Neural cell (in vitro differentiated cells): ENCODE data around the gene LMNB1. TPM values are rescaled to one million over a fixed set of nuclear protein-coding genes. Genes with fewer than 3 reads are reported as not detected.

Experiments
- H2AFZ ChIP-seq: fragments of 200-600, 300-800 bp; sonication (generic), shearing (Covaris generic); 2 replicates; pipeline ENCODE4 v1.6.0; 2014; ENCODE audit warnings: low read depth, mild to moderate bottlenecking, antibody characterized with exemption, low read length, moderate library complexity
- H3F3A ChIP-seq: fragments of 200-600 bp; shearing (Covaris generic); 2 replicates; pipeline ENCODE4 v1.6.1; 2016; ENCODE audit warnings: mild to moderate bottlenecking, moderate library complexity, mixed read lengths, antibody characterized with exemption, low read length; ENCODE audit not compliant: insufficient read depth, poor library complexity, severe bottlenecking
- H3K27ac ChIP-seq: fragments of 200-600, 300-800 bp; sonication (generic), shearing (Covaris generic); 2 replicates; pipeline ENCODE4 v1.5.1; 2014; ENCODE audit warnings: mild to moderate bottlenecking, low read length, moderate library complexity
- H3K27me3 ChIP-seq: fragments of 300-800, 200-600 bp; sonication (generic), shearing (Covaris generic); 2 replicates; pipeline ENCODE4 v1.6.0; 2014; ENCODE audit warnings: mild to moderate bottlenecking, low read depth, low read length, moderate library complexity; ENCODE audit not compliant: insufficient read depth
- H3K36me3 ChIP-seq: fragments of 300-800, 200-600 bp; sonication (generic), shearing (Covaris generic); 2 replicates; pipeline ENCODE4 v1.5.1; 2014; ENCODE audit warnings: mild to moderate bottlenecking, antibody characterized with exemption, low read length, moderate library complexity; ENCODE audit not compliant: insufficient read depth
- H3K4me2 ChIP-seq: fragments of 300-800, 200-600 bp; sonication (generic), shearing (Covaris generic); 2 replicates; pipeline ENCODE4 v1.6.0; 2014; ENCODE audit warnings: mild to moderate bottlenecking, low read length
- H3K4me3 ChIP-seq: fragments of 300-800, 200-600 bp; sonication (generic), shearing (Covaris generic); 2 replicates; pipeline ENCODE4 v1.5.1; 2014; ENCODE audit warnings: mild to moderate bottlenecking, low read length, moderate library complexity
- H3K79me2 ChIP-seq: fragments of 200-600 bp; shearing (Covaris generic); replicated peaks from 2 replicates; pipeline ENCODE4 v1.6.0; 2014; ENCODE audit warnings: mild to moderate bottlenecking, low read length, moderate library complexity; ENCODE audit not compliant: insufficient read depth
- H3K9ac ChIP-seq: fragments of 300-800, 200-600 bp; sonication (generic), shearing (Covaris generic); 2 replicates; pipeline ENCODE4 v1.6.1; 2016; ENCODE audit warnings: mild to moderate bottlenecking, low read length, mixed read lengths
- H3K9me2 ChIP-seq: fragments of 200-600 bp; shearing (Covaris generic); 2 replicates; pipeline ENCODE4 v1.6.1; 2016; ENCODE audit warnings: mild to moderate bottlenecking, low read length, mixed read lengths; ENCODE audit not compliant: insufficient read depth
- H3K9me3 ChIP-seq: fragments of 200-600, 300-800 bp; sonication (generic), shearing (Covaris generic); 2 replicates; pipeline ENCODE4 v1.6.1; 2016; ENCODE audit warnings: mild to moderate bottlenecking, mixed run types, low read length, moderate library complexity, mixed read lengths
- H4K20me1 ChIP-seq: fragments of 200-600 bp; shearing (Covaris generic); 2 replicates; pipeline ENCODE4 v1.6.1; 2016; ENCODE audit warnings: mild to moderate bottlenecking, mixed run types; ENCODE audit not compliant: insufficient read depth
- CTCF ChIP-seq: fragments of 450-650 bp; IDR thresholded peaks from 2 replicates; pipeline ENCODE4 v1.5.1; 2014; ENCODE audit warnings: antibody characterized with exemption, mild to moderate bottlenecking, moderate library complexity; ENCODE audit not compliant: poor library complexity, severe bottlenecking
- EP300 ChIP-seq: fragments of 450-650 bp; conservative IDR thresholded peaks from 2 replicates; pipeline ENCODE4 v1.6.1; 2014; ENCODE audit warnings: antibody characterized with exemption, mild to moderate bottlenecking, moderate library complexity; ENCODE audit not compliant: poor library complexity, severe bottlenecking
- EZH2 ChIP-seq: fragments of 200-600, 300-800 bp; shearing (Covaris generic), sonication (generic); IDR thresholded peaks from 2 replicates; pipeline ENCODE4 v1.6.1; 2014; ENCODE audit warnings: antibody characterized with exemption, low read length, borderline replicate concordance, mild to moderate bottlenecking; ENCODE audit not compliant: insufficient read depth, poor library complexity, severe bottlenecking
- MXI1 ChIP-seq: fragments of 450-650 bp; conservative IDR thresholded peaks from 2 replicates; pipeline ENCODE4 v1.6.1; 2014; ENCODE audit warnings: antibody characterized with exemption, mild to moderate bottlenecking; ENCODE audit not compliant: poor library complexity, severe bottlenecking
- POLR2AphosphoS5 ChIP-seq: IDR thresholded peaks from 2 replicates; pipeline ENCODE4 v1.6.1; 2012
- RAD21 ChIP-seq: fragments of 450-650 bp; conservative IDR thresholded peaks from 2 replicates; pipeline ENCODE4 v1.6.1; 2014; ENCODE audit warnings: antibody characterized with exemption, mild to moderate bottlenecking, moderate library complexity
- REST ChIP-seq: IDR thresholded peaks from 2 replicates; pipeline ENCODE4 v1.6.1; 2012; ENCODE audit warnings: borderline replicate concordance
- SMC3 ChIP-seq: fragments of 450-650 bp; conservative IDR thresholded peaks from 2 replicates; pipeline ENCODE4 v1.6.1; 2014; ENCODE audit warnings: antibody characterized with exemption, mild to moderate bottlenecking, moderate library complexity; ENCODE audit not compliant: poor library complexity
- TAF1 ChIP-seq: IDR thresholded peaks from 2 replicates; pipeline ENCODE4 v1.6.1; 2012; ENCODE audit warnings: low read depth
- polyA plus RNA-seq: library from polyadenylated mRNA; depleted of rRNA; stranded (reverse); fragments of >200 nt; gene quantifications from 2 replicates; pipeline ENCODE4 v1.2.3, GENCODE V29; 2014

Gene LMNB1
- polyA plus RNA-seq, 1 donor from 2014 or later, result 91.0 TPM

GRCh38 chr5:126878085-126878484 lies 101.1 kb downstream of the LMNB1 start:
- Histone ChIP-seq H4K20me1 (no peaks in the 10 kb centered on the region), H3K27me3 (no peaks in the 10 kb centered on the region), H3K4me2 (no peak overlapping the region), H3K9ac (no peak overlapping the region), H3F3A (no peaks in the 10 kb centered on the region), H3K9me3 (no peaks in the 10 kb centered on the region), H3K4me3 (no peak overlapping the region), H3K79me2 (no peaks in the 10 kb centered on the region), H2AFZ (no peak overlapping the region), H3K9me2 (no peaks in the 10 kb centered on the region), H3K36me3 (no peaks in the 10 kb centered on the region), H3K27ac (no peak overlapping the region)
- TF ChIP-seq TAF1, result no peak

- H3F3A ChIP-seq, result no peaks in the 10 kb centered on the region
- H3K36me3 ChIP-seq, result no peaks in the 10 kb centered on the region
- H3K27me3 ChIP-seq, result no peaks in the 10 kb centered on the region
- no peak for TF ChIP-seq MXI1
- no peak for TF ChIP-seq POLR2AphosphoS5
- TF ChIP-seq RAD21, result no peak
- no peak for TF ChIP-seq REST
- no peak for TF ChIP-seq TAF1
- no peak for TF ChIP-seq EZH2
- no peak for TF ChIP-seq CTCF
- TF ChIP-seq SMC3, result no peak
- no peak for TF ChIP-seq EP300
- no peak overlapping the region for H3K4me3 ChIP-seq
- H3K27ac ChIP-seq, result no peak overlapping the region
- H4K20me1 ChIP-seq, result no peaks in the 10 kb centered on the region
- no peaks in the 10 kb centered on the region for H3K79me2 ChIP-seq
- H3K9ac ChIP-seq, result no peak overlapping the region
- no peak overlapping the region for H2AFZ ChIP-seq
- H3K4me2 ChIP-seq, result no peak overlapping the region
- H3K9me3 ChIP-seq, result no peaks in the 10 kb centered on the region
- no peaks in the 10 kb centered on the region for H3K9me2 ChIP-seq
Measured at GRCh38 chr5:126878634-126879033, 101.7 kb downstream of the LMNB1 start.
